GM19395 (cell line): ENCODE measurements around the gene VSIG4.

Source experiments
- ATAC-seq: cut with Tn5 transposase; IDR thresholded peaks from one replicate; pipeline ENCODE4 v1.9.1; 2021; ENCODE audit warnings: mild to moderate bottlenecking, moderate library complexity; ENCODE audit not compliant: unreplicated experiment

Gene VSIG4

DNA sequence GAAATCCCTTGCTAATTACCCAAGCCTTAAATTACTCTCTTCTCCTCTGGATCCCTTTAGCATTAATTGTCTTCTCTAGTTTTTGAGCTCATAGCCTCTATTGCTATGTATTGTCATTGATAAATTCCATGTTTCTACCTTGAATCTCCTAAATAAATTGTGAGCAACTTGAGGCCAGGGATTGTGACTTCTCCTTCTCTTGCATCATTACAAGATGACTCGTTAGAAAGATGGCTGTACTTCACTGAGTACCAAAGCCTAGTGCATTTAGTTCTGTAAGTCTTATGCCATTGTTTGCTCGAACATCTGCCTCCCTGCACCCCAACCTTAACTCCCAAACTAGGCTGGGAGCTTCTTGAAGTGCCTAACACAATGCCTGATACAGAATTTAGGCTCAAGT, 15.3 kb downstream of the VSIG4 start:
- ATAC-seq: no peak

DNA sequence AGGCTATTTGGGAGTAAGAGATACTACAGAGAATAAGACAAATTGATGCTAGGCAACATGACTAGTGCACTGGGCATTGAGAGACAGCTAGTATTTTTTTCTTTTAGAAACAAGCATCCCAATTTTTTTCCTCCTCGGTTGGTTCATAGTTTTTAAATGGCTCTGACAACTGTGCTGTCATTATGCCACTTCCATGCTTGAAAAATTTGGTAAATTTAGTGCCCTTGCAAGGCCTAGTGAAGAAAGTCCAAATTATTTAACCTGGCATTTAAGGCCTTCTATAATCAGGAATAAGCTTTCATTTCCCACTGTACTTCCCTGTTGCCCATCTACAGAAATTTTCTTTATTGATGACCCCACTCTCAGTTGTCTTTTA, 15.8 kb downstream of the VSIG4 start:
- no peak for ATAC-seq

DNA sequence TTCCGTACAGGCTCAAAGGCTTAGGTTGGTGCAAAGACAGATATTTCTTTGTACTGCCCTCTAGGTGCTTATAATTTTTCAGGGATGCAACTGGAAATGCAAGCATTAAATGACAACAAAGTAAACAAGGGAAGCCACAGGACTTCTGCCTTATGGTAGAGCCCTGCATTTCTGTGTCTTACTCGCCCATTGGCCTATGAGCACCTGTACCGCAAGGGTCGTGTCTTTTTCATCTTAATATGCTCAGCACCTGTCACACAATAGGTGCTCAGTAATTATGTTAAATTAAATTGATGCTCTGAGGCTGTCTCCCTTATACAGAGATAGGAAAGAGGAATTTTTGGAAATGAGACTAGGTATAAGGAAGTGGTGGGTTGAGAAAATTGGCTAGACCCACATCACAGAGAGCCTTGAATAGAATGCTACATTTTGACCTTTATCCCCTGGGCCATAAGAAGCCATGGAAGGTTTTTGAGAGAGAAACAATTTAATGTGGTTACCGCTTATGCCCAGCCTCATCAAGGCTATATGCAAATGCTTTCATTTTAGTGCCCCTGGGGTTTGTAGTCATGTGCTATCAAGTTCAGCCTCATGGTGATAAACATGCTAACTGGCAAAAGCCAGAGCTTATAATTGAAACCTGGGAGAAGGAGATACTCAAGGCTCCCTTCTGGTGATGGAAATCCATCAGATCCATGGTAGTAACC, 16.3 kb downstream of the VSIG4 start:
- no peak for ATAC-seq

DNA sequence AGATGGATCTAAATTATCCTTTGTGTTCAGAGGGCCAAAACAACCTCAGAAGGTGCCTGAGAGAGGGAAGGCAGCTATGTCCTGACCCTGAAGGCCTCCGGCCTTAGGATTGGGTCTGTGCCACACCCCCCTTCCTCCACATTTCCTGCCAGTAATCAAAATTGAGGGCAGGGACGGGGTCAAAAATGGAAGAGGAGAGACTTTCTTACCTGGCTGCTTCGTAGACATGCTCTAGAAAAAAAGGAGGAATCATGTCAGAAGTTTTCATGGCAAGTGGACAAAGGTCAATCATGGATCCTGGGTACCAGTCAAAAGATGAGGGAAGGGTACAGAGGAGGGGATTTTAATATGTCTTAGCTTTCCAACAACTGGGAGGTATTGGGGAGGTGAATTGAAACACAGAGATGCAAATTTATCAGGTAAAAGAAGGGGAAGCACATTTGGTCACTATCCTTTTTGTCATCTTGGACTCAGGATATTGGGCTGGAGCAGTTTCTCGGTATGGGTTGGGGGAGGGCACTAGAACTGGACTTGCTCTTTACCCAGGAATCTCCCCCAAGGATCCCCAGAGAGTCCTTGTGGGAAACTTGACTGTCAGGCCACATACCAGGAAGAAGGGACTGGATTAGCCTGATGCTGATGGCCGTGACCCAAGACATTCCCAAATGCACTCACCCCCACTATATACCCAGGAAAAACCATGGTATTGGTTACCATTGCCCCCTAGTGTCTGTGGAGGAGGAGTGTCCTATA, 17.1 kb downstream of the VSIG4 start:
- no peak for ATAC-seq

DNA sequence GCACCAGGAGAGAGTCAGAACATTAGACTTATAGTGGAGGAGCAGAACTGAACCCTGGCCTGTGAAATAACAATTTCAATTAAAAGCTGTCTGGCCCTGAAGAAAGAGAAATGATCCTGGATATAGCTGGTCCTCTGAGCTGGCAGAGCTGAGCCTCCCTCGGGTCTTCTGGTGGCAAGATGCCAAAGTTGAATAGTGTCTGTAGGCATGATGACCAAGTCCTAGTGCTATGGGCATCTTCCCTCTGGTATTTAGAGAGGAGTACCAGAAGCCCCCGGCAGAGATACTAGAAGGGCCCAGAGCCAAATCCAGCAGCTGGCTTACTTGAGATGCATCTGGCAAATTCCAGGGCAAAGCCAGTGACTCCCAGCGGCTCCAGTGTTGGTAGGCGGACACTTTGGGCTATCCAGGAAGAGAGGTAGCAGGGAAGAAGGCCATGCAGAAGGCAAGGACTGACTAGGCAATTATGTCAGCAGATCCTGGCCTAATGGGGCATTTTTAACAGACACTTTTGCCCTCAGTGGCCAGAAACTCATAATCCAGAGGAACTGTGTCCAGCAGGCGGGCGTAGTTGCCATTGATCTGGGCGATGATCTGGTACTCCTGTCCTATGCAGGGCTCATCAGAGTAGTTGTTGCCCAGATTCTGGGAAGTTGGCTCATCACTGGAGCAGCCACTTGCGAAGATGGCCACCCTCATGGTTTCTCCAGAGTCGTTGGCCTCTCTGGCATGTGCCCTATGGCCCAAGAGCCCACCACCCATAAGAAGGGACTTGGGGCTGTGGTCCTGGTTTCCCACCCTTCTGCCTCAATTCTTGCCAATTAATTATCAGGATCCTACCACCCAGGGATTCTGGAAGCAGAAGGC, 17.9 kb downstream of the VSIG4 start:
- ATAC-seq: no peak

DNA sequence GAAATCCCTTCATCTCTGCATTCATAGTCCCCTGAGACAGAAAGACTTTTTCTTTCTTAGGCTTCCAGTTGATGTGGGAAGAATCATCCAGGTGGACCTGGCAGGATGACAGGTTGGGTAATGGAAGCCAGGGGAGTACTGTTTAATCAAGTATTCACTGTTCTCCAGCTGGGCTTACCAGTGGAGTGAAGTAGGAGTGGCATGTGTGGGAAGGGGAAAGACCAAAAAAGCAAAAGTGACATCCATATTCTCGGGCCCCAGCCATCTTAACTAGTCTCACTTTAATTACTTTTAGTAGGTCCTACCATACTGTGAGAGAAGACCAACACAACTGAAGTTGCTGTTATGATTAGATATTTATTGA, 18.5 kb downstream of the VSIG4 start:
- ATAC-seq: no peak

DNA sequence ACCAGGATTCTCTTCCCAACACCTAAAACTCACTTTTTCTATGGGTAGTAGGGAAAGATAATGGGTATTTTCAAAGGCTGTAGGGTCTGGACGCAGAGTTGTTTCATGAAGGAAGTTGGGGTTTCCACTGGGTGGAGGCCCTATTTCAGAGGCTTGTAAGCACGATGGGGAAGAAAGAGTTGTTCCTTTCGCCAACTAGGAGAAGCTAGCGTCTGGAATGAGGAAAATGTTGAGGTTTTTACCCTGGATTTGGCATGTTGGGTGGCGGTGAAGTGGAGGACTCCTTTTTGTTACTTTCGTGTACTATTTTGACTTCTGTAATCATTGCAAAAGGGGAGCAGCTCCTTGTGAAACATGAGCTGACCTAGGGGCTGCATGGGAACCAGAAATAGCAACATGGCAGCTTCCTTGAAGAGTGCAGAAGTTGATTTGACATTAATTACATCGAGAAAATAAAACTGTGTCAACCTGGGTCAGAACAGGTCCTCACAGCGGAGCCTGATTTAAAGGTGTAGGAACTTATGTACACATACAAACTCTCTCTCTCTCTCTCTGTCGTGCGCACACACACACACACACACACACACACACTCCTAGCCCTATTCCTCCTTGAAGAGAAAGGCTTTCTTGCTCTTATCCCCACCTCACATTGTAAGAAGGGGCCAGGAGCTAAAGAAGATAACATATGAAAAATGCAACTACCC, 19.1 kb downstream of the VSIG4 start:
- ATAC-seq: no peak

DNA sequence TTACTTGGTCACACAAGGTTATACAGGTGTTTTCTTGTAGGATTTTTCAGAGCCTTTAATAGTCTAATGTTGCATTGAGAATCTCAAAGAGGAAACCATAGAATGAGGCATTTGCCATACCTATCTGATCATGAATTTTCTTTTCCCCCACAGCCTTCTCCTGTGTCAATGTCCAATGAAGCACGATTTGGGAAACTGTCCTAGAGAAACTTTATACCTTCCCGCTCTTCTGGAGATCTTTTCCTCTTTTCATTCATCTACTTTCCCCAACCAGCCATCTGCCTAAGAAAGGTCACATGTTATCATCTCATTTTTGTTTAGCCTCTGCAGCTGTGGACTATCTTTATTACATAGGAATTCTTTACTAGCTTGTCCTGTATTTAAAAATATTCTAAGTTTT, 19.9 kb downstream of the VSIG4 start:
- ATAC-seq: no peak

DNA sequence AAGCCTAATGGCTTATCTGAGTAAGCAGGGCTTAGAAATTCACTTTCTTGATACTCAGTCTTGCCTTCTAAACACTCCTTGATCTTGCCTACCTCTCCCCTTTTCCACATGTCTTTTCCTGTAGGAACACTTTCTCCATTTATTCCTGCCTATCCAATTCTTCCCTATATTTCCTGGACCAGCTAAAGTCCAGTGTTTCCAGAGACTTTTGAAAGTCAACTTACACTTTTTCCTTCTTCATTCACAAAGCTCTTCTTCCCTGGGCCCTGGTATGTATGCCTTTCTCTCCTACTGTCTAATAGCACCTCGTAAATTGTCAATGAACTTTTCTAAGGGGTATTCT, 20.6 kb downstream of the VSIG4 start:
- no peak for ATAC-seq

DNA sequence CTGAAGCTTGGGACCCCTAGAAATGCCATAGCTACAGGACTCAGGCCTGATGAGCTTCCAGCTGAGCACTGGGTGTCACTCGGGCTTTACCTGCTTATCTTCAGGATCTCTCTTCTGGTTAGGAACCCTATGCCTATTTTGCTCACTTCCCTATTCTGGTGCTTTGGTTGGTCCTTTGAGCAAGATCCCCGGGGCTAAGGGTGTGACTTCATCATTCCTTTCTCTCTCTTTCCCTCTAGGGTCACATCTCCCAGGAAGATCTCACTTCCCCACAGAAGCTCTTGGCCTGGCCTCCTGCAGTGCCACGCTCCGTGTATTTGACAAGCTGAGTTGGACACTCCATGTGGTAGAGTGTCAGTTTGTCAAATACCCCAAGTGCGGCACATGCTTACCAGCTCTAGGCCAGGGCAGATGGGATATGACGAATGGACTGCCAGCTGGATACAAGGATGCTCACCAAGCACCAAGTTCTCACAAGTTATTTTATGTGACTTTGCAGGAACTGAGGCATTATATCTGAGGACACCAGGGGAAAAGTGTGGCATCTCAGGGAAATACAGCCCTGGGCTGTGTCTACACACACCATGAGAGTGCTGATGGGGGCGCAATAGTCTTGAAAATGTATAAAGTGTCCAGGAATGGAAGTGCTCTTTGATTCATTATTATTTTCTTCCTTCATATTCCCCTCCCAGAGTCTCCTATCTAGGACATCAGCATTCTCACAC, 21.1 kb downstream of the VSIG4 start:
- ATAC-seq: no peak

DNA sequence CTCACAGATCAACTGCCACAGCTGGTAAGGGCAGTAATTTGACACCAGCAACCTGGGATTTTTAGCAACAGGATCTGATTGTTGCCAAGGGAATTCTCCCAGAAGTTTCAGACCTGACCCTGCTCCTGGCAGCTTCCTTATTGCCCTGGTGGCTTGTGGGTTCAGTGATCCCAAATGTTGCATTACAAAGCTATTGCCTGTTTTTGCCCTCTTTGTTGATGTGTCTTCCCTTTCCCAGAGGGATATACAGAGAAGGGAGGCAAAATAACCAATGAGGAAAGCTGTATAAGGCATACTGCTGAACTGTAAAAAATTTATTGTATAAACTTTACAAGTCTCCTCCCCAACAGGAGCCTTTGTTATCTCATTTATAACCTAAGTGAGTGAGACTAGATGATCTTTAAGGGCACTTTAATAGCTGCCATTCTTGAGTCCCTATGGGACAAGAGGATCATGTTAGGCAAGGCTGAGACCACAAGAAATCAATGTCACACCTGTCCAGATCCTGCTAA, 22.2 kb downstream of the VSIG4 start:
- no peak for ATAC-seq

DNA sequence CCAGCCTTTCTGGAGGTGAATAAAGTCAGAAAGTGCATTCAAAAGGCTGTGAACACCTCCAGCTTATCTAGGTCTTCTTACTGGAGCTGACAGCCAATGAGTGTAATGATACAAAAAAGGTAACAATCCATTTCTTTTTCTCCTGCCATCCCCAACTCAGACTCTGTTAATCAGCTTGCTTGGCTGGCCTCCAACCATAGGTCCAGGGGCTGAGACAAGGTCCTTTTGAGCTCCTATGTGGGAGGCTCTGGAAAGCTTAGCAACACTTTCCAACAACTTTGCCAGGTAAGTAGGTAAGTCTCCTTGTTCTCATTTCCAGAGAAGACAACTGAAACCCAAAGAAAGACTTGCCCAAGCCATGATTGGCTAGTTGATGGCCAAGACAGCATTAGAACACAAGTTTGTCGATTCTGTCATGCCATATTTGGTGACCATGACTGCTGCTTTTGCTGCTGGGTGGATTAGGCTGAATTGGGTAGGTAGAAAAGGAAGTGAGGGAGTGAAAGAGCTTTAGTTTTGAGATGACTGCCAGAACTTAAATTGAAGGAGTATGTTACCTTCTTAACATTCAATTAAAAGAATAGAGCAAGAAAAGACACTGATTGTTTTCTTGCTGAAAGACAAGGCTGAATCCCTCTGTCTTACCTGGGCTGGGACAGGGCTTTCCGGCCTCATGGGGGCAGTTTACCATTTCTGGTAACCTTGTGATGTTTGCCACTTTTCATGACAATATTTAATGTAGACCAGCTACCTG, 22.8 kb downstream of the VSIG4 start:
- peak; percentile 31 for ATAC-seq

DNA sequence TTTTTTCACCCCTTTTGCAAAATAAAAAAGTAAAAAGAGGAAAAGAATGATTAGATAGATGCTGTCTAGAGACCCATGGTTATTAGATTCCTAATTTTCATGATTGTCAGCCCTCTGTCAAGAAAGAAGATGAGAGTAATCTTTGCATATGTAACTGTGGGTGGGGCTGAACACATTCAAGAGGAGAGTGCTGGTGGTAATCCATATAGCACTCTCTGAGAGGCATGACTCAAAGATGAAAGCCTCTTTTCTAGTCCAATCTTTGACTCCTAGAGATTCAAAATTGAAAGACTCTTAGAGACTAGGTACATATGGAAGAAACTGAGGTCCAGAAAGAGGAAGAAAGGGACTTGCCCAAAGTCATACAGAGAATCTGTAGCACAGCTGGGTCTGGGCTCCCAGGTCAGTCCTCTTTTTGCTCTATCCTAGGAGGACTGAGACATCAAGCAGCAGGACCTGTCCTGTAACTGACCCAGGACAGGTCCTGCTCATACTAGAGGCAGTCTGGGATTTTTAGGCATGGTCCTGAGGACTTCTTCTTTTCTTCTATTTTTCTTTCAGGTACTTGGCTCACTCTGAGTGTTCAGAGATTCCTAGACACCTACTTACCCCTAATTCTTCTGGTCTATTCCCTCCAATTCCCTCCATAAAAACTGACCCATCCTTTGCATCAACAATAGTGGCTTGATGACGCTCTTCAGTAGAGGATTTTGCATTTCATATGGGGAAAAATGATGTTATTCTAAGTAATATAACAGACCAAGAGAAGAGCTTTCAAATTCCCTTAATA, 23.8 kb downstream of the VSIG4 start:
- peak; percentile 32 for ATAC-seq

DNA sequence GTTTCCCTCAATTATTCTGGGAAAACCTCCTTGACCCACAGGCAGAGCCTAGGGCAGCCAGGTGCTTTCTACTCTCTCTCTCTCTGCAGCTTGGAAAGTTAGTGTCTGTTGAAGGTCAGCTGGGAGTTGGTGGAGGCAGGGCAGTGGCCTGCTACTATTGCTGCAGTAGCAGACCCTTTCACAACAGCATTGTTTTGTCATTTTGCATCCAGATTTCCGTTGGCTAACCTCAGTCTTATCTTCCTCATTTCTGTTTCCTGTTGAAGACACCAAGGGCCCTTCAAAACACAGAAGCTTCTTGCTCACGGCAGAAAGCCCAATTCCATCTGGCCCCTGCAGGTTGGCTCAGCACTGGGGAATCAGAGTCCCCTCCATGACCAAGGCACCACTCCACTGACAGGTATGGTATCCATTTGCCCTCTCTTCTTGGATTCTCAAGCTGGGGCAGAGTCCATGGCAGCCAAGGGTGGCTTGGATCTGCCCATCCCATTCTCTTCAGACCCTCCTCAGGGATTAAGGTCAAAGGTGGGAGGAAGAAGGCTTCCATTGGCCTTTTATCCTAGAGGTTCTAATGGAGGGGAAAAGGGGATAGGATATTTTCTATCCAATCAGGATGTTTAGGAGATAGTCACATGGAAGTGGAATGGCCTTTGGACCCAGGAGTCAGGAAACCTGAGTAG, 24.6 kb downstream of the VSIG4 start:
- ATAC-seq: peak; percentile 46

DNA sequence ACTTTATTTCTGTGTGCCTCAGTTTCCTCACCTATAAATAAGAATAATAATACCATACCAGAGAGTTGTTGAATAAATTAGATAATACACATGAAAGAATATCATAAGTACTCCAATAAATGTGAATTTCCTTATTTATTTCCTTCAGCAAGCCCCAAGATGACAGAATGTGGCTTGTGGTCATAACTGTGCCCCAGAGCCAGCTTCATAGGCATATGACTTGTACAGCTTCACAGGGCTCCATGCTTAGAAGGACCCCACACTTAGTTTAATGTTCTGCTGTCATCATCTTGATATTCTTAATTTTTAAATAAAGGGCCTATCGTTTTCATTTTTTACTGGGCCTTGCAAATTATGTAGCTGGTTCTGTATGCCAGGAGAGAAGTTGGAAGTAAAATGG, 25.3 kb downstream of the VSIG4 start:
- no peak for ATAC-seq

DNA sequence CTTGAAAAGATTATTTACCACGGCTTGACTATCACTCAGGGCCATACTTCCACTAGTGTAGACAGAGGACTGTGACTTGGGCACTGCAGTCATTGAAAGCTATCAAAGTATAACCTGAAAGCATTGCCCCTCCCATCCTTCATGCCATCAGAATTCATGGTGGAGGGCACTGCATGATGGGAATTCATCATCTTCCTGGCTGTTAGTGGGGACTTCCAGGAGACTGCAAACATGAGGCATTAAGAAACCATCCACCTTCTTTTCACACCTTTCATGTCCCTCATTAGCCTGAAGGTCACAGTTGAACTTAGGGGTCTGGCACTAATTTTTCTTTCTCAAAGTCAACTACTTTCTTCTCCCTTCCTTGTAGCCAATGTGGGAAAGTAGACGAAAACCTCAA, 25.8 kb downstream of the VSIG4 start:
- no peak for ATAC-seq

DNA sequence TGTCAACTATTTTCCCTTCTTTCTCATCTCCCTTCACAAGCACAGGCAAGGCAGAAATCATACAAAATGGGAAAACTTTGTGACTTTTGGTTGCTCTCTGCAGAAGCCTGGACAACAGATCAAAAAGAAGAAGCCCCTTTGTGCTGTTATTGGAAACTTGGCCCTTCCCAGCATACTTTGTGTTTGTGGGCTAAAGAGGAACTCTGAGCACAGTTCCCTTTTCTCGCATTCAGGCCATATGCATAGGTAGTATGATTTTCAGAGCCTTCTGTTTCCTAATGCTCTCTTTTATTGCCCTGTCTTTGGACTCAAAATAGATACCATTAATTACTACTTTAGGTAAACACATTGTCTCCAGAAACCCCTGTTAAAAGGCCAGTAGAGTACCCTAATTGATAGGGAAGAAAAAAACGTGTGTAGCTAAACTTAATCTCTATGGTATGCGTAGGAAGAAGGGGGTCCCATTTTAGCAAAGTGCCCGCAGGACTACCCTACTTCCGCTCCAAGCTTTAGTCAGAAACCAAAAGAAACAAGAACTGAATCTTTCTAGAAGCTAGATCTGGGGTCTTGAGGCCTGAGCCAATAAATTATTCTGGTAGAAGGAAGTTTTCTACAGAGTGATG, 26.6 kb downstream of the VSIG4 start:
- ATAC-seq: peak; percentile 39

DNA sequence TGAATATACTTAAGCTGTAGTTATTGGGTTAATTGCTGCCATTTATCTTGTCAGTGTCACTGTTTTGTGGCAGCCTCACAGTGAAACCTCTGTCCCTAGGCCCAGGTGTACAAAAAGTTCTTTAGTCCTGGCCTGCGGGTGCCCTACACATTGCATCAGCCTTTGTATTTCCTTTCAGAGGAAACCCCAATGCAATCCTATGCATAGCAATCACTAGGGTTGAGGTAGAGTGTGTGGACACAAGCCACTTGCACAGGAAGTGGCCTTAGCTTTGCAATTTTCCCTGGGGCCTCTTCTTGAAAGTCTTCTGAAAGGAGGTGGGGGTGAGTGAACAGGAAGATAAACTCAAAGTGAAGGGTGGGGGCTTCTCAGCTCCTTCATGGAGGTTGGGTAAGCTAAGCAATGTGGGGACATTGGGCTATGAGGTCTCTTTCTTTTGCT, 27.8 kb downstream of the VSIG4 start:
- peak; percentile 45 for ATAC-seq
